ENCODE data around the gene NDEL1.

NDEL1 gene

GRCh38 chr17:8445536-8445935, 9.9 kb downstream of the NDEL1 start:
- in situ Hi-C loops (cut with HindIII; ENCODE audit: low pct_ligation_motif_present, low pct_unique_long_range_greater_than_20kb, low sequenced_read_pairs): no loop called here
- DNase-seq: no peak

- DNase-seq: no peak
- in situ Hi-C loops (cut with HindIII; ENCODE audit: low pct_ligation_motif_present, low pct_unique_long_range_greater_than_20kb, low sequenced_read_pairs): no loop called here
These were observed 12.1 kb downstream of the NDEL1 start for GRCh38 chr17:8447799-8448198.

GRCh38 chr17:8448310-8448709, 12.6 kb downstream of the NDEL1 start:
- DNase-seq: no peak
- in situ Hi-C loops (cut with HindIII; ENCODE audit: low pct_ligation_motif_present, low pct_unique_long_range_greater_than_20kb, low sequenced_read_pairs): no loop called here

GRCh38 chr17:8451933-8452614, 16.4 kb downstream of the NDEL1 start:
- DNase-seq: no peak
- in situ Hi-C loops (cut with HindIII; ENCODE audit: low pct_ligation_motif_present, low pct_unique_long_range_greater_than_20kb, low sequenced_read_pairs): no loop called here

- in situ Hi-C loops (cut with HindIII; ENCODE audit: low pct_ligation_motif_present, low pct_unique_long_range_greater_than_20kb, low sequenced_read_pairs): no loop called here
These were observed 17.6 kb downstream of the NDEL1 start for GRCh38 chr17:8453326-8453725.

GRCh38 chr17:8455665-8456209, 20.1 kb downstream of the NDEL1 start:
- in situ Hi-C loops (cut with HindIII; ENCODE audit: low pct_ligation_motif_present, low pct_unique_long_range_greater_than_20kb, low sequenced_read_pairs): no loop called here
- no peak for DNase-seq

More at GRCh38 chr17:8453326-8453725, 17.6 kb downstream of the NDEL1 start:
- DNase-seq: no peak

GRCh38 chr17:8458128-8458527, 22.4 kb downstream of the NDEL1 start:
- DNase-seq: no peak
- in situ Hi-C loops (cut with HindIII; ENCODE audit: low pct_ligation_motif_present, low pct_unique_long_range_greater_than_20kb, low sequenced_read_pairs): no loop called here

GRCh38 chr17:8459107-8459506, 23.4 kb downstream of the NDEL1 start:
- DNase-seq: no peak
- in situ Hi-C loops (cut with HindIII; ENCODE audit: low pct_ligation_motif_present, low pct_unique_long_range_greater_than_20kb, low sequenced_read_pairs): no loop called here

GRCh38 chr17:8459831-8460230, 24.1 kb downstream of the NDEL1 start:
- no peak for DNase-seq
- in situ Hi-C loops (cut with HindIII; ENCODE audit: low pct_ligation_motif_present, low pct_unique_long_range_greater_than_20kb, low sequenced_read_pairs): no loop called here

- in situ Hi-C loops (cut with HindIII; ENCODE audit: low pct_ligation_motif_present, low pct_unique_long_range_greater_than_20kb, low sequenced_read_pairs): no loop called here
- DNase-seq: no peak
These were observed 26.9 kb downstream of the NDEL1 start for GRCh38 chr17:8462564-8462963.

- in situ Hi-C loops (cut with HindIII; ENCODE audit: low pct_ligation_motif_present, low pct_unique_long_range_greater_than_20kb, low sequenced_read_pairs): no loop called here
- no peak for DNase-seq
These were observed 27.4 kb downstream of the NDEL1 start for GRCh38 chr17:8463099-8463498.

GRCh38 chr17:8464941-8465340, 29.3 kb downstream of the NDEL1 start:
- no peak for DNase-seq
- in situ Hi-C loops (cut with HindIII; ENCODE audit: low pct_ligation_motif_present, low pct_unique_long_range_greater_than_20kb, low sequenced_read_pairs): no loop called here

- no peak for DNase-seq
- in situ Hi-C loops (cut with HindIII; ENCODE audit: low pct_ligation_motif_present, low pct_unique_long_range_greater_than_20kb, low sequenced_read_pairs): no loop called here
These were observed 29.7 kb downstream of the NDEL1 start for GRCh38 chr17:8465356-8465755.

GRCh38 chr17:8465759-8466158, 30.1 kb downstream of the NDEL1 start:
- DNase-seq: no peak
- in situ Hi-C loops (cut with HindIII; ENCODE audit: low pct_ligation_motif_present, low pct_unique_long_range_greater_than_20kb, low sequenced_read_pairs): no loop called here

GRCh38 chr17:8466456-8466855, 30.8 kb downstream of the NDEL1 start:
- DNase-seq: no peak
- in situ Hi-C loops (cut with HindIII; ENCODE audit: low pct_ligation_motif_present, low pct_unique_long_range_greater_than_20kb, low sequenced_read_pairs): no loop called here

GRCh38 chr17:8466873-8467272, 31.2 kb downstream of the NDEL1 start:
- in situ Hi-C loops (cut with HindIII; ENCODE audit: low pct_ligation_motif_present, low pct_unique_long_range_greater_than_20kb, low sequenced_read_pairs): no loop called here
- no peak for DNase-seq

- in situ Hi-C loops (cut with HindIII; ENCODE audit: low pct_ligation_motif_present, low pct_unique_long_range_greater_than_20kb, low sequenced_read_pairs): no loop called here
- no peak for DNase-seq
These were observed 31.8 kb downstream of the NDEL1 start for GRCh38 chr17:8467527-8467926.

- no peak for DNase-seq
- in situ Hi-C loops (cut with HindIII; ENCODE audit: low pct_ligation_motif_present, low pct_unique_long_range_greater_than_20kb, low sequenced_read_pairs): no loop called here
These were observed 32.4 kb downstream of the NDEL1 start for GRCh38 chr17:8468127-8468526.

GRCh38 chr17:8468980-8469379, 33.3 kb downstream of the NDEL1 start:
- in situ Hi-C loops (cut with HindIII; ENCODE audit: low pct_ligation_motif_present, low pct_unique_long_range_greater_than_20kb, low sequenced_read_pairs): no loop called here
- no peak for DNase-seq

GRCh38 chr17:8469964-8470363, 34.3 kb downstream of the NDEL1 start:
- in situ Hi-C loops (cut with HindIII; ENCODE audit: low pct_ligation_motif_present, low pct_unique_long_range_greater_than_20kb, low sequenced_read_pairs): no loop called here
- DNase-seq: no peak
